BLaER1 (cell line): ENCODE measurements around the gene HS2ST1.

Source experiments
- H3K27ac ChIP-seq: shearing (Covaris generic); formaldehyde crosslinking; 2 replicates; pipeline ENCODE4 v1.8.1; 2022
- H3K27me3 ChIP-seq: shearing (Covaris generic); formaldehyde crosslinking; 2 replicates; pipeline ENCODE4 v1.8.1; 2022
- H3K36me3 ChIP-seq: shearing (Covaris generic); formaldehyde crosslinking; 2 replicates; pipeline ENCODE4 v1.8.1; 2022
- H3K4me1 ChIP-seq: shearing (Covaris generic); formaldehyde crosslinking; 2 replicates; pipeline ENCODE4 v1.8.1; 2022
- H3K4me2 ChIP-seq: shearing (Covaris generic); formaldehyde crosslinking; 2 replicates; pipeline ENCODE4 v1.8.1; 2022
- H3K4me3 ChIP-seq: shearing (Covaris generic); formaldehyde crosslinking; 2 replicates; pipeline ENCODE4 v1.8.1; 2022
- H3K9ac ChIP-seq: shearing (Covaris generic); formaldehyde crosslinking; 2 replicates; pipeline ENCODE4 v1.8.1; 2022
- H3K9me3 ChIP-seq: shearing (Covaris generic); formaldehyde crosslinking; 2 replicates; pipeline ENCODE4 v1.8.1; 2022
- H4K20me1 ChIP-seq: shearing (Covaris generic); formaldehyde crosslinking; 2 replicates; pipeline ENCODE4 v1.8.1; 2022
- Cebpa-rat ChIP-seq: shearing (Covaris generic); IDR thresholded peaks from 2 replicates; pipeline ENCODE4 v1.8.1; 2022

The HS2ST1 gene

DNA sequence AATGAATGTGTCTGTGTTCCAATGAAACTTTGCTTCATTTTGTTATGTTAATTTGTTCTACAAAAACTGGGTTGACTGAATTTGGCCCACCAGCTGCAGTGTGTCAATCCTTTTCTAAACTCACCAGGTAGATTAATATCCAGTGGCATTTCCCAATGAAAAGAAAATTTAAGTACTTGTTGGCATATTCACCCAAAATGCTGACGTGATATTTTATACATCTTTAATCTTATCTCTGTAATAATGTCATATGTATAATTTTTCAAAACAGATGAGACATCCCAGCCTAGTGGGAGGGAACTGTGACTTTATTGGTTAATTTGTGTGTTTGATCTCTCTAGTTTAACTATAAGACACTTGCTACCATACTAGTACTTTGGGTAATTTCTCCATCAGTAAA is 8.6 kb upstream of the HS2ST1 start:
- H3K27me3 ChIP-seq: no peaks in the 10 kb centered on the region
- H4K20me1 ChIP-seq: peaks cover 90% of the 10 kb centered on the region
- H3K9me3 ChIP-seq: peaks cover 30% of the 10 kb centered on the region
- 0 out of 2 replicates have a peak, but pooled peaks cover 3% of the 10 kb centered on the region for H3K4me1 ChIP-seq
- no peak overlapping the region for H3K27ac ChIP-seq
- TF ChIP-seq Cebpa-rat: no peak
- no peak overlapping the region for H3K9ac ChIP-seq
- H3K4me3 ChIP-seq: no peak overlapping the region
- peaks cover 98% of the 10 kb centered on the region for H3K36me3 ChIP-seq
- no peak overlapping the region for H3K4me2 ChIP-seq

DNA sequence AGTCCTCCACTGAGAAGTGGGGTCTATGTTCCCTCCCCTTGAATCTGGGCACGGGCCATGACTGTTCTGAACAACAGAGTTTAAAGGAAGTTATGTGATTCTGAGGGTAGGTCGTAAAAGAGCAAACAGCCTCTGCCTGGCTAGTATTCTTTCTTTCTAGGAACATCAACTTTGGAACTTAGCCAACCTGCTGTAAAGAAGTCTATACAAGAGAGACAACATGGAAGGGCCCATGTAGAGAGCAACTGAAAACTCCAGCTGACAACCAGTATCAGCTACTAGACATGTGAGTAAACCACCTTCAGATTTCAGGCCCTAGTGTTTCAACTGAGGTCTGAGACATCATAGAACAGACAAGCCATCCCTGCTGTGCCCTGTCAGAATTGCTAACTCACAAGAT is 8.0 kb upstream of the HS2ST1 start:
- Histone ChIP-seq H3K4me2 (no peak overlapping the region), H3K4me3 (no peak overlapping the region), H3K9ac (no peak overlapping the region), H3K27ac (no peak overlapping the region), H3K36me3 (peaks cover 98% of the 10 kb centered on the region), H3K9me3 (peaks cover 25% of the 10 kb centered on the region), H3K4me1 (peaks cover 9% of the 10 kb centered on the region), H3K27me3 (no peaks in the 10 kb centered on the region), H4K20me1 (peaks cover 95% of the 10 kb centered on the region)
- TF ChIP-seq Cebpa-rat: no peak

DNA sequence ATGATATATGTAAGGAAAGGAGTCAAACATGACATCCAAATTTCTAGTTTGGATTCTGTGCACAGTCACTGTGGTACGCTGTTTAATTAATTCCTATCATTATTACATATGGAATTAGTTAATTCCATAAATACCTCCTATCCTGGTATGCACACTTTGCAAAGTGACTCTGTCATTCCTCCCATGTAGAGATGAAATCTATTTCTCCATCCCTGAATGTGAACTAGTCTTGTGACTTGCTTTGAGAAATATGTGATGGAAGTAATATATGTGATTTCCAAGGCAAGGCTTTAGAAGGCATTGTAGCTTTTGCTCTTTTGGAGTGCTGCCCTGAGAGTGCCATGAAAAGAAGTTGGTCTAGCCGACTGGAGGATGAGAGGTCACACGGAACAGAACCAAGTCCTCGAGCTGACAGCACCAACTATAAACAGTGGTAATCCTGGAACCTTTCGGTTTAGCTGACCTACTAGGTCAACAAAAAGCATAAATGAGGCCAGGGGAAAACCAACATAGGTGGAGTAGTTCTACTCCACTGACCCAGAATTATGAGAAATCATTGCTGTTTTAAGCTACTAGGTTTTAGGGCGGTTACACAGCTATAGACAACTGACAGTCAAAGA is 2.0 kb upstream of the HS2ST1 start:
- H3K9me3 ChIP-seq: no peaks in the 10 kb centered on the region
- peaks cover 49% of the 10 kb centered on the region for H3K36me3 ChIP-seq
- H3K4me2 ChIP-seq: peak overlapping the region; percentile 93
- peak overlapping the region; percentile 86 for H3K4me3 ChIP-seq
- TF ChIP-seq Cebpa-rat: no peak
- H3K9ac ChIP-seq: peak overlapping the region; percentile 97
- no peaks in the 10 kb centered on the region for H3K27me3 ChIP-seq
- peak overlapping the region; percentile 95 for H3K27ac ChIP-seq
- peaks cover 38% of the 10 kb centered on the region for H3K4me1 ChIP-seq
- peaks cover 79% of the 10 kb centered on the region for H4K20me1 ChIP-seq

DNA sequence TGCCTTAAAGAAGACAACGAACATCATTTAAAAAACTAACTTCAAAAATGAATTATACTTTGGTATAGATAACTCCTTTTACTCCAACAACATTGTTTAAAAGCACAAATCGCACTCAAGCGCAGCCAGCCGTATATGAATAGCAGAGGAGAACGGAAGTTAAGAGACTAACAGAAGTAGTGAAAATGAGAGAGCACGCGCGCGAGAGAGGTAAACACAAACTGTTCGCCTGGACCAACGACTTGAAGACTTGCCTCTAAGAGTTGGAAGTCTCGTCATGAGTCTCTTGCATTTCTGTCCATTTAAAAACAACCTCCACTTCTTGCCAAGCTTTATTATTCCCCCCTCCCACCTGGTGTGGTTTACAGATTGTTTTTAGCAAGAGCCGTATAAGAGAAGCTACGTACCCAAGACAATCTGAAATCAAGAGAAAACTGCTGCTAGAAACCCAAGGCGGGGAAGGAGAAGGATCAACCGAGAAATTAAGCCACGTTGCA is 988 bp upstream of the HS2ST1 start:
- H4K20me1 ChIP-seq: peaks cover 71% of the 10 kb centered on the region
- peak overlapping the region; percentile 95 for H3K27ac ChIP-seq
- peak overlapping the region; percentile 86 for H3K4me3 ChIP-seq
- peaks cover 39% of the 10 kb centered on the region for H3K36me3 ChIP-seq
- no peak for TF ChIP-seq Cebpa-rat
- peaks cover 41% of the 10 kb centered on the region for H3K4me1 ChIP-seq
- no peaks in the 10 kb centered on the region for H3K27me3 ChIP-seq
- peak overlapping the region; percentile 97 for H3K9ac ChIP-seq
- peaks cover under 1% of the 10 kb centered on the region; the same call in 1 of the 2 replicates for H3K9me3 ChIP-seq
- H3K4me2 ChIP-seq: peak overlapping the region; percentile 93

DNA sequence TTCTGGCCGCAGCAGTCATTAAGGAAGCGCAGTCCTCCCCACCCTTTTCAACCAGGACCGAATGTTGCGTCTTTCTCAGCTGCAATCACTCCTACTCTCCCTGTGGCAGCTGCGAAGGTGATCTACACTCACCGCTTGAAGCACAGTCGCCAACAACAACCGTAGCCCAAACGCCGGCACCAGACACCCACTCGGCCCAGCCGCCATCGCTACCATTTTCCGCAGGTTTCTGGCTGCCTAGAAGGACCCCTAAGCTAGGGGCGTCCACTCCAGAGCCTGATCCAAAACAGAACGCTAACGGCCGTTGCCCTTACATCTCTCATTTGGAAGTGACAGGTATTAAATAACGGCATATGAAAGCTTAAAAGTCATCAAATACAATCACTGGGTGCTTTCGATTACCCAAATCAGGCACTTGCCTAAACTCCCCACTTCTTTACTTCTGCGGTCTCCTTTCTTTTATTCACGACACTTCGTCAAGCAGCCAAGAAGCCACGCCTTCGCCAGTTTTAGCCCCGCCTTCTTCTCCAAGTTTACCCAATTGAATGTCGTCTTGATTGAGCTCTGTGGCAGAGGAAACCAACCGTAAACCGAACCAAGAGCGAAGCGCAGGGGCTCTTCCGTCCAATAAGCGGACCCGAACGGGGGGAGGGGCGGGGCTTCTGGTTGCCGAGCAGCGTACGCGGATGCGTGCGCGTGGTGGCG is 387 bp upstream of the HS2ST1 start, which contains the start of gene SELENOF:
Gene SELENOF (minus strand): TSS at position 231 of the 705 bp plus-strand sequence. CDS start 15 bp downstream, at position 216.
- Histone ChIP-seq H3K27ac (peak within 1 kb of the TSS; percentile 95), H3K4me2 (peak within 1 kb of the TSS; percentile 93), H3K9me3 (peaks cover 7% of the 10 kb centered on the region; the same call in 1 of the 2 replicates), H3K4me3 (peak within 1 kb of the TSS; percentile 94), H3K9ac (peak within 1 kb of the TSS; percentile 97), H3K4me1 (peaks cover 41% of the 10 kb centered on the region), H3K36me3 (peaks cover 35% of the 10 kb centered on the region), H3K27me3 (no peaks in the 10 kb centered on the region), H4K20me1 (peaks cover 65% of the 10 kb centered on the region)
- TF ChIP-seq Cebpa-rat: no peak

DNA sequence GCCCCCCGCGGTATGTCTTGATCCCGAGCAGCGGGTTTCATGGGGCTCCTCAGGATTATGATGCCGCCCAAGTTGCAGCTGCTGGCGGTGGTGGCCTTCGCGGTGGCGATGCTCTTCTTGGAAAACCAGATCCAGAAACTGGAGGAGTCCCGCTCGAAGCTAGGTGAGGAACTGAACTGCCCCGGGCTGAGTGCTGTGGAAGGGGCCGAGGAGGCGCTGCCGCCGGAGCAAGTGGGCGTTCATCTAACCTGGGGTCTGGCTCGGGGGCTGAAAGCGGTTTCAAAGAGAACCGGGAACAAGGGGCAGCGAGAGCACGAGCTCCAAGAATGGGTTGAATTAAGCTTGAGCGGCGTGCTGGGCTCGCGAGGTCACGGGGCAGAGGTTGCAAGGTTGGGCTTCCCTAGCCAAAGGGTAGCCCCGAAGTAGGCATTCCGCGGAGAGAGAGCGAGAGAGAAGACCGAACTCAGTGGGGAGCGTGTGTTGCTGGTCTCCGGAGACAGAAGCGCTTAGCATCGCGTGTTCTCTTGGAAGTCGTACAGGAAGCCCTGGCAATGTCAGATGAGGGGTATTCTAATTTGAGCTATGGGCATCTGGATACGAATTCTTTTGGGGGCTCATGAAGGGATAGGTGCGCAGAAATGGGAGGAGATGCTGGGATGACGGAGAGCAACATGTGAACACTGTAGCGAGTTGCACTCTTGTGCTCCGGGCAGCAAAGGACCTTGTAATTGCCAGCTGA is 732 bp downstream of the HS2ST1 start:
- Histone ChIP-seq H3K4me1 (peaks cover 41% of the 10 kb centered on the region), H3K4me3 (peak overlapping the region; percentile 94), H3K36me3 (peaks cover 30% of the 10 kb centered on the region), H3K4me2 (peak overlapping the region; percentile 78), H4K20me1 (peaks cover 54% of the 10 kb centered on the region), H3K27me3 (no peaks in the 10 kb centered on the region), H3K27ac (peak overlapping the region; percentile 92), H3K9me3 (peaks cover 18% of the 10 kb centered on the region), H3K9ac (peak overlapping the region; percentile 95)
- no peak for TF ChIP-seq Cebpa-rat

DNA sequence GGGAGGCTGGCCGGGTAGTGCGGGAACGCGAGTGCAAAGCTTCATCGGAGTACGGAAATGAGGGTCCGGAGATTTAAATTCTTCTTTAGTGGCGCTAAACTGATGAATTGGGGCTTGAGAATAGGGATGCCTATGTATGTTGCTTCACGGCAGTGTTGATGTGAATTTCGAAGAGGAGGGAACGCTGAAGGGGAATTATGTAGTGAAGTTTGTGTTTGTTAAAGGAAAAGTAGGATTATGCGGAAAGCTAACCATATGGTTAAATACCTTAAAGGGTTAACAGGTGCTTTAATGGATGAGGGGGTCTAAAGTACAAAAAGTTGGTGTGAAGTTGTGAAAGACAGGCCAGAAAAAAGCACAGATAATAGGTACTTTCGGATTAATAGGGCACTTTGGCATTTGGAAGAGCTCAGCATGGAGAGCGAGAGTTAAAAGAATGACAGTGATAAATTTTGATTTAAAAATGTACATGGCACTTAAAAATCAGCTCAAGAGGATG is 1.4 kb downstream of the HS2ST1 start:
- peak overlapping the region; percentile 95 for H3K9ac ChIP-seq
- no peaks in the 10 kb centered on the region for H3K27me3 ChIP-seq
- H3K36me3 ChIP-seq: peaks cover 30% of the 10 kb centered on the region
- no peak for TF ChIP-seq Cebpa-rat
- peaks cover 24% of the 10 kb centered on the region for H3K9me3 ChIP-seq
- H3K27ac ChIP-seq: peak overlapping the region; percentile 92
- H3K4me3 ChIP-seq: peak overlapping the region; percentile 94
- H3K4me1 ChIP-seq: peaks cover 38% of the 10 kb centered on the region
- peaks cover 48% of the 10 kb centered on the region for H4K20me1 ChIP-seq
- H3K4me2 ChIP-seq: peak overlapping the region; percentile 78

DNA sequence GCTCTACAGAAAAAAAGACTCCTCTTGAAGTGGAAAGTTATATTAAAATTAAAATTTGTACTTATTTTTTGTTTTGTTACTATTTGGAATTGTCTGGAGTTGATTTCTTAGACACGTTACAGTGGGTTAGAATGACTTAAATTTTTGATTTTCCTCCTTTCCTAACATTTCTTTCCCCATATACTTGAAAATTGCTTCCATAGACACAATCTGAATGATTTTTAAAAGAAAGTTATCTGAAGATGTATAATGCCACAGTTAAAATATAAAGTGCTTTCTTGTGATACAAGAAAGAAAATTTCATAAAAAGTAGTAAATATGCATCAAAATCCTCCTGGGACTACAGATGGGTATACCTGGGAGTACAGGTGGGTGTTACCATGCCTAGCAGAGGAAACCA is 2.3 kb downstream of the HS2ST1 start:
- Histone ChIP-seq H3K27me3 (no peaks in the 10 kb centered on the region), H3K9me3 (peaks cover 34% of the 10 kb centered on the region), H3K27ac (no peak overlapping the region), H3K4me3 (peak overlapping the region; percentile 94; the same call in 1 of the 2 replicates), H3K4me2 (peak overlapping the region; percentile 78), H4K20me1 (peaks cover 38% of the 10 kb centered on the region), H3K36me3 (peaks cover 28% of the 10 kb centered on the region; the same call in 1 of the 2 replicates), H3K4me1 (peaks cover 29% of the 10 kb centered on the region), H3K9ac (peak overlapping the region; percentile 95; the same call in 1 of the 2 replicates)
- TF ChIP-seq Cebpa-rat: no peak

DNA sequence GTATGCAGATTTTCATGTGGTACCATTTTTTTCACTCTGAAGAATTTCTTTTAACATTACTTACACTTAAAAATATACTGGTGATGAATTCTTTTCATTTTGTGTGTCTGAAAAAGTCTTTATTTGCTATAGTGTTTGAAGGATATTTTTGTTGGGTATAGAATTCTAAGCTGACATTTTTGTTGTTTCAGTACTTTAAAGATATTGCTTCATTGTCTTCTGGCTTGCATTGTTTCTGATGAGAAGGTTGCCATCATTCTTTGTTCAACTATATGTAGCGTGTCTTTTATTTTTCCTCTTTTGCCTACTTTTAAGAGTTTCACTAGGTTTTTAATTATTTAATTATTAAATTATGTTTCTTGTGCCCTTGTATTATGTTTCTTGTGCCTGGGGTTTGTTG is 8.0 kb downstream of the HS2ST1 start:
- no peak for TF ChIP-seq Cebpa-rat
- no peak overlapping the region for H3K27ac ChIP-seq
- no peak overlapping the region for H3K4me3 ChIP-seq
- 0 out of 2 replicates have a peak, but pooled peaks cover 2% of the 10 kb centered on the region for H4K20me1 ChIP-seq
- peaks cover 57% of the 10 kb centered on the region for H3K36me3 ChIP-seq
- H3K27me3 ChIP-seq: no peaks in the 10 kb centered on the region
- H3K4me1 ChIP-seq: peaks cover 2% of the 10 kb centered on the region
- H3K9ac ChIP-seq: no peak overlapping the region
- peaks cover 87% of the 10 kb centered on the region for H3K9me3 ChIP-seq
- no peak overlapping the region for H3K4me2 ChIP-seq
